ENCODE data around the gene MFSD12.

MFSD12 gene

DNA sequence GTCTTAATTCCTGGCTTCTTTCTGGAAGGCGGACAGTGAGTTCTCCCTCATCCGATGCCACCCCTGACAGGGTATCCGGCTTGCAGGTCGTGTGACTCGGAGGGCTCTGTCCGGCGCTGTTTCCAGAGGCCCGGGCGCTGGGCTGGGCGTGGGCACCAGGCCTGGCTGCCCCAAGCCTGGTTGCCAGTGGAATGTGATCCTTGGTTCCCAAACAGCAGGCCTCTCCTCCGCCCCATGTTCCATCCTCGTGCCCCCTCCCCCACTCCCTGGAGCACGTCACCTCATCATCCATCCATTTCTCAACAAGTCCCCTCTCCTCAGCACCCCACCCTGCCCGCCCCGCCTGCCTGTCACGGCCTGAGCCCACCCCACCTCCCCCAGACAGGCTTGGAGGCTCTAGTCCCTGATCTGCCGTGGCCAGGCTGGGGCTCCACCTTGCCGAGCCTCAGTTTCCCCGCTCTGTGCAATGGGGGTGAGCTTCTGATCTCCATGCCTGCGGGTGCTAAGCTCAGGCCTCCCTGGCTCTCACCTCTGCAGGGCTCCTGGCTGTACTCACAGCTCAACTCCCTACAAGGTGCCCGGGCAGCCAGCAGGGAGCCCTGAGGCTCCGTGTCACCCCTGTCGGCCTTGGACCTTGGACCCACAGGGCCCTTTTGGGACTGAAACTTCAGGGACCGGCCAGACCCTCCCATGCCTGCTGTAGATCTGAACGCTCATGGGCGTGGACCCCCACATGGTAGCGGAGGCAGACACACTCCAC lies 47.0 kb upstream of the MFSD12 start:
- TF ChIP-seq, protein P1, sequence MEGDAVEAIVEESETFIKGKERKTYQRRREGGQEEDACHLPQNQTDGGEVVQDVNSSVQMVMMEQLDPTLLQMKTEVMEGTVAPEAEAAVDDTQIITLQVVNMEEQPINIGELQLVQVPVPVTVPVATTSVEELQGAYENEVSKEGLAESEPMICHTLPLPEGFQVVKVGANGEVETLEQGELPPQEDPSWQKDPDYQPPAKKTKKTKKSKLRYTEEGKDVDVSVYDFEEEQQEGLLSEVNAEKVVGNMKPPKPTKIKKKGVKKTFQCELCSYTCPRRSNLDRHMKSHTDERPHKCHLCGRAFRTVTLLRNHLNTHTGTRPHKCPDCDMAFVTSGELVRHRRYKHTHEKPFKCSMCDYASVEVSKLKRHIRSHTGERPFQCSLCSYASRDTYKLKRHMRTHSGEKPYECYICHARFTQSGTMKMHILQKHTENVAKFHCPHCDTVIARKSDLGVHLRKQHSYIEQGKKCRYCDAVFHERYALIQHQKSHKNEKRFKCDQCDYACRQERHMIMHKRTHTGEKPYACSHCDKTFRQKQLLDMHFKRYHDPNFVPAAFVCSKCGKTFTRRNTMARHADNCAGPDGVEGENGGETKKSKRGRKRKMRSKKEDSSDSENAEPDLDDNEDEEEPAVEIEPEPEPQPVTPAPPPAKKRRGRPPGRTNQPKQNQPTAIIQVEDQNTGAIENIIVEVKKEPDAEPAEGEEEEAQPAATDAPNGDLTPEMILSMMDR (conservative IDR thresholded peaks at IDR 0.05) = no peak
- TF ChIP-seq ZFX (IDR thresholded peaks at IDR 0.05) = no peak
- no peak overlapping the region for H3K27ac ChIP-seq

DNA sequence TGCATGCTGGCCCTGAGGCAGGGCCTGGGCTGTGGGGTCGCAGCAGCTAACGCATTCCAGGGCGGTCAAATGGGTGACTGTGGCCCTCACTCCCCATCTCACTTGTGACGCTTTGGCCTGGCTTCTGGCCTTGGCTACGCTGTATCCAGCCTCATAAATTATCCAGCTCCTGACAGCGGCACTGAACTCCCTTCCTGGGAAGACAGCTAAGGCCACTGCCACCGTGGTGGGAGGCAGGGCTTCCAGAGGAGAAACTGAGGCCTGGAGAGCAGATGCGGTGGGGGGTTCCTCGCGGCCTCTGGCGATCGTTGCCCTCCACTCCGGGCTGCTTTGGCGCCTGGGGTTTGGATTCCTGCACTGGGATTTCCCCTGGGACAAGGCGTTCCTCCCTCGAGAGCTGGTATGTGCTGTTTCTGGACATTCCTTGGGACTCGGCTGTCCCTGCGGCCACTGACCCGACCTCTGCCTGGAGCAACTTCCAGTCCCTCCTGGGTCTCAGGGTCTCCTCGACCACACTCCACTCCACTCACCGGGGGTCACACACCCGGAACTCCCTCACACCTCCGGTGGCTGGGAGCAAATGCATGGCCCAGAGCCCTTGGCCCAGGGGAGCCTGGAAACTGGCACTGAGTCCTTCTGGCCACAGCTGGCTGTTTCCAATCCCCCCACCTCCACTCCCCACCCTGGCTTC lies 45.9 kb upstream of the MFSD12 start:
- H3K27ac ChIP-seq = no peak overlapping the region
- TF ChIP-seq, protein P1 (conservative IDR thresholded peaks at IDR 0.05) = no peak
- TF ChIP-seq ZFX (IDR thresholded peaks at IDR 0.05) = no peak

DNA sequence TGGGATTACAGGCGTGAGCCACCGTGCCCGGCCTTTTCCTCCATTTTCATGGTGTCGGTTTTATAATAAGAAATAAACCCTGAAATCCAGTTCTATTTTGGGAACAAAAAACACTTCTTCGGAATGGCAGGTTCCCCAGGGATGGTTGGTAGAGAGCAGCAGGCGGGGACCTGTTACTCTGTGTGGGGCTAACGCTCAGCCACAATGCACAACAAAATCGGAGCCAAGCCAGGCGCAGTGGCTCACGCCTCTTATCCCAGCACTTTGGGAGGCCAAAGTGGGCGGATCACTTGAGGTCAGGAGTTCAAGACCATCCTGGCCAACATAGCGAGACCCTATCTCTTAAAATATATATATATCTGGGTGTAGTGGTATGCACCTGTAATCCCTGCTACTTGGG lies 43.6 kb upstream of the MFSD12 start:
- no peak for TF ChIP-seq ZFX (IDR thresholded peaks at IDR 0.05)
- TF ChIP-seq, protein P1 (conservative IDR thresholded peaks at IDR 0.05) = no peak
- H3K27ac ChIP-seq = no peak overlapping the region

DNA sequence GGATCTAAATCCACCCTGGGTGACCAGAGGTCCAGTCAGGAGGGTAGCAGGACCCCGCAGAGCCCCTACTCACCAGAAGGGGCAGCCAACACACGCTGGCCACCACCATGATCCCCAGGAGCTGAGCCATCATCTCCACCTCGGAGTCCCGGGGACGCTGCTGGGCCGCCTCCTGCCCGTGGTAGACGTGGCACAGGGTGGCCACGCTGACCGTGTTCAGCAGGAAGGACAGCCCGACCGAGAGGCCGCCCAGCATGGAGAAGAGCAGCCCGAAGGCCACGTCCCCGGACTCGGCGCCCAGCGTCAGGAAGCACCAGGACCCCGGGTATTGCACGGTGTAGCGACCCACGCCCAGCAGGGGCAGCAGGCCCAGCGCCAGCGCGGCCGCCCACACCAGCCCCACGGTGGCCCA lies 42.4 kb upstream of the MFSD12 start:
- no peak overlapping the region for H3K27ac ChIP-seq
- TF ChIP-seq ZFX (IDR thresholded peaks at IDR 0.05) = no peak
- TF ChIP-seq, protein P1 (conservative IDR thresholded peaks at IDR 0.05) = no peak

DNA sequence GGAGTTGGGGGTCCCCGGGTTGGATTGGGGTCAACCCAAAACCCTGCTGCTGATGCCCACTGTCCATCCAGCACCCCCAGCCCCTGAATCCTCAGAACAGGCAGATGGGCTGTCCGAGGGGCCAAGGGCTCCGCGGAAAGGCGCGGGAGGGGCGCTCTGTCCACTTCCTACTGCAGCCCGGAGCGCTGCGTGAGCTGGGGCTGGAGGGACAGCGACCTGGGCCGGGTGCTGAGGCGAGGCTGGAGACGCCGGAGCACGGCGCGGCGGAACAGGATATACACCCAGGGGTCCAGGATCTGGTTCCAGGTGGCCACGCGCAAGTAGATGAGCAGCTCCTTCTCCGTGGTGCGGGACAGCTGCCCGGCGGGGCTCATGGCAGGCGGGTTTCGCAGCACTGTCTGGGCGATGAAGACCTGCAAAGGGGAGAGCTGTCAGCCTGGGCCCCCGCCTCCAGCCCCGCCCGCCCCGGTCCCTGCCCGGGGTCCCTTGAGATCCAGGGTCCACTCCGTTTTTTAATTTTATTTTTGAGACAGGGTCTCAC lies 38.2 kb upstream of the MFSD12 start:
- H3K27ac ChIP-seq = no peak overlapping the region
- TF ChIP-seq, protein P1 (conservative IDR thresholded peaks at IDR 0.05) = no peak
- no peak for TF ChIP-seq ZFX (IDR thresholded peaks at IDR 0.05)

DNA sequence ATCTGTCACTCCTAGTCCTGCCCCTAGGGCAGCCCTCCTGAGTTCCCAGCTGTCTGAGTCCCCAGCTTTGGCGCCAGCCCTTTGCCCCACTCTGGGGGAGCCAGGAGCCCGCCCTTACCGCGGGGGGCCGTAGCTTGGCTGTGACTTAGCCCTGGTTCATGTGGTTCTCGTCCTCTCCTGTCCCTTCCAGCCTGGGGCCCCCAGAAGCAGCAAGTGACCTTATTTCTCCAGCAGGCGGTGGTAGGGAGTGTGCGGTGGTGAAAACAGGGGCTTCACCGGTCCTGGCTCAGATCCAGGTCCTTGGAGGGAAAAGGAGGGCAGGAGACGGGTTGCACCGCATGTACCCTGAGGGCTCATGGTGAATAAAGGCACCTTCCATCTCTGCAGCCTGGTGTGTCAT lies 35.8 kb upstream of the MFSD12 start:
- H3K27ac ChIP-seq = no peak overlapping the region
- TF ChIP-seq, protein P1 (conservative IDR thresholded peaks at IDR 0.05) = no peak
- no peak for TF ChIP-seq ZFX (IDR thresholded peaks at IDR 0.05)
